Natural killer cell (primary cell): ENCODE results near the gene MN1. TPM values are rescaled to one million over a fixed set of nuclear protein-coding genes. Genes with fewer than 3 reads are reported as not detected.

Source experiments
- ATAC-seq, 3 donors: fragments of 150-1000 bp in 2 of 3; fragments of 200-7000 bp in 1 of 3; cut with Tn5 transposase; 1 replicate in 1 of 3; 2 replicates in 2 of 3; pipeline ENCODE4 v1.10.0; 2021; ENCODE audit warnings: mild to moderate bottlenecking in 2 of 3, moderate library complexity in 2 of 3
- DNase-seq, 2 donors: peaks; one replicate each; pipeline versions ENCODE4 v3.0.0 to v3.0.0-alpha.2; 2013 to 2021; ENCODE audit warnings: mixed read lengths in 1 of 2
- H3K27ac ChIP-seq: one replicate; pipeline ENCODE4 v1.5.1; 2013; ENCODE audit warnings: mild to moderate bottlenecking, low read length
- H3K27me3 ChIP-seq: one replicate; pipeline ENCODE4 v1.6.1; 2013; ENCODE audit warnings: low read length; ENCODE audit not compliant: control insufficient read depth, insufficient read depth
- H3K36me3 ChIP-seq: one replicate; pipeline ENCODE4 v1.6.1; 2013; ENCODE audit warnings: low read length; ENCODE audit not compliant: control insufficient read depth, insufficient read depth
- H3K4me1 ChIP-seq: one replicate; pipeline ENCODE4 v1.6.1; 2013; ENCODE audit warnings: low read length; ENCODE audit not compliant: control insufficient read depth, insufficient read depth
- H3K4me3 ChIP-seq: one replicate; pipeline ENCODE4 v1.5.1; 2013; ENCODE audit warnings: low read length
- H3K9me3 ChIP-seq: one replicate; pipeline ENCODE4 v1.6.1; 2013; ENCODE audit warnings: low read length; ENCODE audit not compliant: control insufficient read depth, insufficient read depth
- H3K27ac Mint-ChIP-seq, 2 donors: one replicate each; pipeline ENCODE4 v1.8.0; 2022; ENCODE audit warnings: mild to moderate bottlenecking in 2 of 2, mixed read lengths in 2 of 2, moderate library complexity in 1 of 2
- H3K27me3 Mint-ChIP-seq, 2 donors: one replicate each; pipeline ENCODE4 v1.8.0; 2022; ENCODE audit warnings: low read depth in 2 of 2, mixed read lengths in 2 of 2
- H3K36me3 Mint-ChIP-seq: one replicate; pipeline ENCODE4 v1.8.0; 2022; ENCODE audit warnings: mixed read lengths
- H3K4me1 Mint-ChIP-seq, 2 donors: one replicate each; pipeline ENCODE4 v1.8.0; 2022; ENCODE audit warnings: mixed read lengths in 2 of 2
- H3K4me3 Mint-ChIP-seq: one replicate; pipeline ENCODE4 v1.8.0; 2022; ENCODE audit warnings: mild to moderate bottlenecking, moderate library complexity, mixed read lengths
- H3K9me3 Mint-ChIP-seq, 2 donors: one replicate each; pipeline ENCODE4 v1.8.0; 2022; ENCODE audit warnings: mixed read lengths in 2 of 2
- WGBS: methylation state at CpG from one replicate; pipeline ENCODE4 v1.1.7; 2013; ENCODE audit warnings: missing lambda C conversion rate; ENCODE audit not compliant: insufficient coverage; 5-methylcytosine and 5-hydroxymethylcytosine counted together
- intact Hi-C: fragments of 100-400 bp; cut with micrococcal nuclease; formaldehyde crosslinking; loops from one replicate; pipeline ENCODE4 v1.14.2; 2022
- total RNA-seq, 4 donors: library from RNA; stranded (reverse); fragments of 120-200 nt in 1 of 4; gene quantifications; one replicate each; pipeline versions ENCODE4 v1.2.3 to v1.2.4, GENCODE V29; 2013 to 2022
- TF ChIP-seq, protein P1 (sequence below): fragments of 200-600 bp; IDR thresholded peaks from one replicate; pipeline ENCODE4 v1.8.0; 2022; ENCODE audit warnings: antibody characterized with exemption

MN1 gene
- total RNA-seq, 3 donors from 2014 or later (not counting 1 experiment from before 2014, with no cell fraction given), result 0.39 to 0.83 (median 0.82) TPM

DNA sequence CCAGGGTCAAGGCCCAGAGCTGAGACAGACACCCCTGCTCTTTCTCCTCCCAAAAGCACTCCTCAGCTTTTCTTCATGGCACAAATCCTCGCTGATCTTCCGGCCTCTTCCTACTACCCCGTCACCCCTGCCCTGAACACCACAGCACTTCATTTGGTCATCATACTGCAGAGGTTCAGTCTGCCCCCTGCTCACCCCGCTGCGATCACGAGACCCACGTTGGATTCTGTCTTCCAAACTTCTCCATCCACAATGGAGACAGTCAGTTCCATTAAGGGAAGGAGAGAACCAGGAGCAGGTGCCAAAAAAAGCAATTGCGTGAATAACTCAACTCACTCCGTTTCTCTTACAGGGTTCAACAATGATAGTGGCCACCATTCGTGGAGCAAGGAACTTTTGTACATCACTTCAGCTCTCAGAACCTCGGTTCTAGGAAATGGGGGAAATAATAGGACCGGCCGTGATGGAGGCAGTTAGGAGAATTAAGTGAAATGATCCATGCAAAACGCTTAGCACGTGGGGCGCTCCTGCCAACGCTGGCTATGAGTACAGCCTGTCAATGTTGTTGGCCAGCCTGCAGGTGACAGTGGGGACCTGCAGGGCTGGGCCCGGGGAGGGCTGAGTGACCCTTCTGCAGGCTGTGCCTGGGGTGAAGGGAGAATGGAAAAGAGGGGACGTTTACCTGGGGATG, 45.9 kb downstream of the MN1 start:
- Histone ChIP-seq H3K36me3 (no peaks in the 10 kb centered on the region), H3K4me1 (no peaks in the 10 kb centered on the region), H3K27me3 (no peaks in the 10 kb centered on the region), H3K27ac (no peak overlapping the region), H3K4me3 (no peak overlapping the region), H3K9me3 (no peaks in the 10 kb centered on the region)
- no peak for ATAC-seq
- no peak for DNase-seq
- Mint-ChIP-seq H3K4me1 (no peaks in the 10 kb centered on the region), H3K27me3 (peaks cover 0 to 3% of the 10 kb centered on the region in 2 donors), H3K9me3 (no peaks in the 10 kb centered on the region), H3K27ac (no peak overlapping the region), H3K4me3 (no peak overlapping the region), H3K36me3 (no peaks in the 10 kb centered on the region)
- intact Hi-C loops, result no loop called here
- TF ChIP-seq, protein P1, sequence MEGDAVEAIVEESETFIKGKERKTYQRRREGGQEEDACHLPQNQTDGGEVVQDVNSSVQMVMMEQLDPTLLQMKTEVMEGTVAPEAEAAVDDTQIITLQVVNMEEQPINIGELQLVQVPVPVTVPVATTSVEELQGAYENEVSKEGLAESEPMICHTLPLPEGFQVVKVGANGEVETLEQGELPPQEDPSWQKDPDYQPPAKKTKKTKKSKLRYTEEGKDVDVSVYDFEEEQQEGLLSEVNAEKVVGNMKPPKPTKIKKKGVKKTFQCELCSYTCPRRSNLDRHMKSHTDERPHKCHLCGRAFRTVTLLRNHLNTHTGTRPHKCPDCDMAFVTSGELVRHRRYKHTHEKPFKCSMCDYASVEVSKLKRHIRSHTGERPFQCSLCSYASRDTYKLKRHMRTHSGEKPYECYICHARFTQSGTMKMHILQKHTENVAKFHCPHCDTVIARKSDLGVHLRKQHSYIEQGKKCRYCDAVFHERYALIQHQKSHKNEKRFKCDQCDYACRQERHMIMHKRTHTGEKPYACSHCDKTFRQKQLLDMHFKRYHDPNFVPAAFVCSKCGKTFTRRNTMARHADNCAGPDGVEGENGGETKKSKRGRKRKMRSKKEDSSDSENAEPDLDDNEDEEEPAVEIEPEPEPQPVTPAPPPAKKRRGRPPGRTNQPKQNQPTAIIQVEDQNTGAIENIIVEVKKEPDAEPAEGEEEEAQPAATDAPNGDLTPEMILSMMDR, result no peak
- WGBS, result 91% methylated on average over 19 of the region's 19 CpGs

DNA sequence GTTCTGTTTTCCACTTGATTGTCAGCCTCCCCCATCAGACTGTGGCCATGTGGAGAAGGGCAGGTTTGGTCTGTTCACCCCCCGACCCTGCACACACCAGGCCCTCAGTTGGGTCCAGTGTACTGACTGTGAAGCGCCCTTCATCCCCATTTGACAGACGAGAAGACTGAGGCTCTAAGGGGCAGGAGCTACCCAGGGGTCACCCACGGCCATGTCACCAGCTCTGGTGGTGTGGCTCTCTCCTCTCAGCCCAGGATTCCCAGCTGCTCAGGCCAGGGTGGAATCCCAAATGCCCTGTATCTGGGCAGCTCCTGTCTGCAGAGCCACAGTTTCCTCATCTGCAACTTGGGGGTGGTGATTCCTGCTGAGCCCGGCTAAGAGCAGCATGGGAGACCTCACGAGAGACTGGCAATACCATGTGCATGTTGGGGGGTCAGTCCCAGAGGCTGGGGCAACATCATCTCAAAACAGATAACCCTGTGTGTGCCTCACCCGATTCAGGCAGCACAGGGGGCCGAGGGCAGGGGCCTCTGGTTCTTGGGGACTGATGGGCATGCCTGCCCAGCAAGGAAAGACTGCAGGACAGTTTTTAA, 46.6 kb downstream of the MN1 start:
- H3K9me3 ChIP-seq, result no peaks in the 10 kb centered on the region
- H3K4me3 ChIP-seq, result no peak overlapping the region
- no peak overlapping the region for H3K27ac Mint-ChIP-seq
- H3K36me3 Mint-ChIP-seq, result no peaks in the 10 kb centered on the region
- intact Hi-C loops, result no loop called here
- TF ChIP-seq, protein P1, result no peak
- ATAC-seq (no peak), DNase-seq (no peak)
- no peaks in the 10 kb centered on the region for H3K36me3 ChIP-seq
- H3K27ac ChIP-seq, result no peak overlapping the region
- no peaks in the 10 kb centered on the region for H3K27me3 ChIP-seq
- peaks cover under 1 to 5% of the 10 kb centered on the region in 2 donors for H3K4me1 Mint-ChIP-seq
- H3K9me3 Mint-ChIP-seq, result no peaks in the 10 kb centered on the region
- 84% methylated on average over 8 of the region's 8 CpGs for WGBS
- peaks cover 0 to 9% of the 10 kb centered on the region in 2 donors for H3K27me3 Mint-ChIP-seq
- H3K4me3 Mint-ChIP-seq, result no peak overlapping the region
- H3K4me1 ChIP-seq, result peaks cover under 1% of the 10 kb centered on the region

DNA sequence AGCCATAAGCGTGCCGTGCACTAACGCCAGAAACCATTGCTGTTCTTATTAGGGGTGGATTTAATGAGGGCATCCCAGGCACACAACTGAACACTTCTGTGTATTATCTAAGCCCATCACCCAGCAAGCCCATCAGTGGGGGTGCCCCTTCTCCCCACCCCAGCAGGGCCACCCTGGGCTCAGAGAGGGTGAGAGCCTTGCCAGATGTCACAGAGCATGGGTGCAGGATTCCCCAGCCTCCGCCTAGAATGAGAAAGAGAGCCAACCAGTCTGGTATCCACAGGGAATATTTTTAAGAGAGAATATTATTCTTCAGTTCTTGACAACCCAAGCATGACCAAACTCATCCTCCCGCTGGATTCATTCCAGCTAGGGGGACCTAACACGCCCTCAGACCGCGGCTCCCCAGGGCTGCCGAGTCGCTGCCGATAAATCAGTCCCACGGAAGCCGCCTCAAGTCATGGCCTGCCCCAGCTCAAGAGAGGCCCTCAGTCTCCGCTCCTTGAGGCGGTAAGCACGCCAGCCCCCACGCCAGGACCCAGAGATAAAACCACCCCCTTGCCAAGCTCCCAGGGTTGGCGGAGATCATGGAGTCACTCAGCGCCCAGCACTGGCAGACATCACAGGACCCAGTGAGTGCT, 47.2 kb downstream of the MN1 start:
- intact Hi-C loops, result no loop called here
- Mint-ChIP-seq H3K9me3 (no peaks in the 10 kb centered on the region), H3K4me3 (no peak overlapping the region), H3K27me3 (peaks cover 2 to 14% of the 10 kb centered on the region in 2 donors), H3K36me3 (no peaks in the 10 kb centered on the region), H3K27ac (no peak overlapping the region), H3K4me1 (peaks cover 7 to 11% of the 10 kb centered on the region in 2 donors)
- DNase-seq (no peak), ATAC-seq (no peak)
- no peak overlapping the region for H3K4me3 ChIP-seq
- TF ChIP-seq, protein P1, result no peak
- H3K27me3 ChIP-seq, result no peaks in the 10 kb centered on the region
- H3K9me3 ChIP-seq, result no peaks in the 10 kb centered on the region
- peaks cover 6% of the 10 kb centered on the region for H3K4me1 ChIP-seq
- no peak overlapping the region for H3K27ac ChIP-seq
- H3K36me3 ChIP-seq, result no peaks in the 10 kb centered on the region
- WGBS, result 93% methylated on average over 15 of the region's 19 CpGs
